Pulmonary artery endothelial cell (primary cell): ENCODE results near the gene OSM. TPM values are rescaled to one million over a fixed set of nuclear protein-coding genes. Genes with fewer than 3 reads are reported as not detected.

Experiments used
- DNase-seq: peaks from one replicate; pipeline ENCODE4 v3.0.0-alpha.2; 2011; ENCODE audit warnings: low read depth, low spot score
- total RNA-seq: library from RNA; depleted of rRNA; stranded (reverse); fragments of >200 nt; gene quantifications from 2 replicates; pipeline ENCODE4 v1.2.3, GENCODE V29; 2014

The OSM gene
- total RNA-seq, 1 donor from 2014 or later: not detected

- no peak for DNase-seq
These were observed 31.5 kb upstream of the OSM start for GRCh38 chr22:30297991-30298701.

GRCh38 chr22:30297276-30297990 is 30.8 kb upstream of the OSM start:
- DNase-seq: no peak

DNA sequence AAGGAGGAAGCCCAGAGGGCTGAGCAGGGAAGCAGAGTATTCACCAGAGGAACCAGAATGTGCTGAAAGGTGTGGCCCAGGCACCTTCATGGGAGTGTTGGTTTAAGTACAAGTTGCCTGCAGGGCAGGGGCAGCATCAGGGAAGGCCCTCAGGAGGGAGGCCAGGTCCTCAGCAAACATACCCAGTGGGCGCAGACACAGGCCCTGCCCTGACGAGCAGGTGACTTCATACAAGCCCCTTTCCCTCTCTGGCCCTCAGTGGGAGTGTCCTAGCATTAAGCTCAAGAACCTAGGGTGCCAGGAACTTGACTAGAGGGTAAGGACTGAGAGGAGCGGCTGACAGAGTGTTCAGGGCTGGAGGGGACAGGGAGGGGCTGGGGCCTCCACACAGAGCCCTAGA is 30.2 kb upstream of the OSM start:
- no peak for DNase-seq

DNA sequence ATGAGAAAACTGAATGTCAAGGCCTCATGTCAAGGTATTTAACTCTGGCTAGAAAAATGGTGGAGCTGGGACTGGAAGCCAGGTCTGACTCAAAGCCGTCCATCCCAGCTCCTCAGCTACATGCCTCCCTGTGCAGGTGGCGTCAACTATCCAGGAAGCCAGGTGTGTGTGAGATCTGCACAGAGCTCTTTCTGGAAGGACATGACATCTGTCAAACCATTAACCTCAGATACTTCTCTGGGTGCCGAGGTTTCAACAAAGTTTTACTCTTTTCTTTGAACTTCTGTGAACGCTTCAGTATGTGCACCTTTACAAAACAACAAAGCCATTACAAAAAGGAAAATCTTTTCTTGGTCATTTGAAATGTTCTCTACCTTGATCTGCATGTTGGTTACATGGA is 29.7 kb upstream of the OSM start:
- DNase-seq: no peak

DNA sequence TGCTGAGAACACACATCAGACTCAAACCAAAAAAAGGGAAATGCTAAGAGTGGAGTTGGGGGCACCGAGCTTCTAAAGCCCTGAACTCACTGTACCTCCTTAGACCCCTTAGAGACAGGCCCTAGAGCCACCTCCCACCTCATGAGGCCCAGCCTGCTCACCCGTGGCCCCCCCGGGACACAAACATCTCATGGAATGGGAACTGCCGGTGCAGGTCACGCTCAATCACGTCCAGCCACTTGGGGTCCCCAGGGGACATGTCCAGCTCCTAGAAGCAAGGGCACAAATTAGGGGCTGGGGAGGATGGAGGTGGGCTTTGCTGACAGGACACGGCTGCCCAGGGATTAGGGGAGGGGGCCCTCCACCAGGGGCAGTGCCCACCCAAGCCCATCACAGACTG is 28.9 kb upstream of the OSM start:
- no peak for DNase-seq

GRCh38 chr22:30294830-30295229 is 28.2 kb upstream of the OSM start:
- no peak for DNase-seq

DNA sequence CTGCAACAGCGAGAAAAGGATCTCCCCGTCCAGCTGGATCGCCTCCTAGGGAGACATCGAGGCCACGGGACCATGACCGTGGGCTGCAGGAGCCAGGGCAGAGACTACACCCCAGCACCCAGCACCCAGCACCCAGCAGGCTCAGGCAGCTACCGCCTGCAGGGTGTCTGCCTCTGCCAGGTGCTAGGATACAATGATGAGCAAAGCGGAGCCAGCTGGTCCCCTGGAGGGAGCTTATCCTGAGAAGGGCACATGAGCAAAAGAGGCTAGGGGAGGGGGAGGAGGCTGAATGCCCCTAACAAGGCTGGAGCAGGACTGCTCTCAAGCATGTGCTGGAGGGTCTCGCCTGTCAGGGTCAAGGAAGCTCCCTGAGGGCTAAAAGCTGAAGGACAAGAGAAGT is 27.4 kb upstream of the OSM start:
- no peak for DNase-seq

GRCh38 chr22:30293026-30293425 is 26.4 kb upstream of the OSM start:
- DNase-seq: no peak

DNA sequence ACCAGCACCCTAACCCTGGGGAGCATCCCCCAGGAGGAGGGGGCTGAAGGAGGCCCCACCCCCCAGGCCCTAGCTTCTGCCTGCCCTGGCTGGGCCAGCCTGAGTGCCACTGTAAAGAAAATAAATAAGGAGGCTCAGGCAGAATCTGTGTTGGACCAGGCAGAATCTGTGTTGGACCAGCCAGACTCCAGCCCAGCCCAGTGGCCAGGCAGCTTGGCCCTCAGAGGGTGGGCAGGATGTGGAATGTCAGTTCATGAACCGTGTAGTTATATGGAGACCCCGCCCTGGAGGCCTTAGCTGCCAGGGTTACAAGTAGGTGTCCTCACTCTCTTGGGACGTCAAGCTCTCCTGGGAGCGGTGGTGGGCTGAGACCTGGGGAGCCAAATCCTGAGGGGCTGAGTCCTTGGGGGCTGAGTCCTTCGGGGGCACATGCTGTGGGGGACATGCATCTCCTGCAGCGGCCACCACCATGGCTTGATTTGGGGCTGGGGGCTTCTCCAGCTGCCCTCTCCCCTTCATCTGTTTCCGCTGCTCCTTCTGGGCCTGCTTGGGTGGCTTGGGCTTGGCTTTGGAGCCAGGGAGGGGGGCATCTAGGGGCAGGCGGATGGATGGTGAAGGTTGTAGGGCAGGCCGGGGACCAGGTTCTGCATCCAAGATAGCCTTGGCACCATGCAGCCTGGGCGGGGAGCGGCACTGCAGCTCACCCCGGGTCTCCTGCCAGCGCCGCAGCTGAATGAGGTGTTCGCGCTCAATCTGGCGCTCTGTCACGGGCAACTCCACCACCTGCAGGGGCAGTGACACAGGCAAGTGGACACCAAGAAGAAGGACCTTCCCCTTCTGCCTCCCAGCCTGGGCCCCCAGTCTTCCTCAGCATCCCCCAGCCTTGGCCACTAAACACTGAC is 25.7 kb upstream of the OSM start:
- DNase-seq: no peak

- DNase-seq: peak; percentile 81
These were observed 24.6 kb upstream of the OSM start for GRCh38 chr22:30291058-30291892.

- DNase-seq: no peak
These were observed 23.8 kb upstream of the OSM start for GRCh38 chr22:30290342-30291057.

DNA sequence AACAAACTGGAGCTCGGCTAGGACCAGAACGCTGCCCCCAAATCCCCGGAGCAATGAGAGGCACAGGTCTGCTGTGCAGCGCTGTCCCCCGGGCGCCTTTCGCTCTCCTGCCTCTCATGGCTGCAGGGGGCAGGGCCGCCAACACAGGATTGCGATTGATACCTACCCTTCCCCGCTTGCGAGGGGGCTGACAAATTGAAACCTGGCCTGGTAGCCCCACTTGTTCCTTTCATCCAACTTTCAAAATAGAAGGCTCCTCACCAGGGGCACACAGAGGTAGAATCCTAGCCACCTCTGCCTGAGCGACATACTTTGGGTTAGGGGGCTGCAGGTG is 23.3 kb upstream of the OSM start:
- DNase-seq: no peak

DNA sequence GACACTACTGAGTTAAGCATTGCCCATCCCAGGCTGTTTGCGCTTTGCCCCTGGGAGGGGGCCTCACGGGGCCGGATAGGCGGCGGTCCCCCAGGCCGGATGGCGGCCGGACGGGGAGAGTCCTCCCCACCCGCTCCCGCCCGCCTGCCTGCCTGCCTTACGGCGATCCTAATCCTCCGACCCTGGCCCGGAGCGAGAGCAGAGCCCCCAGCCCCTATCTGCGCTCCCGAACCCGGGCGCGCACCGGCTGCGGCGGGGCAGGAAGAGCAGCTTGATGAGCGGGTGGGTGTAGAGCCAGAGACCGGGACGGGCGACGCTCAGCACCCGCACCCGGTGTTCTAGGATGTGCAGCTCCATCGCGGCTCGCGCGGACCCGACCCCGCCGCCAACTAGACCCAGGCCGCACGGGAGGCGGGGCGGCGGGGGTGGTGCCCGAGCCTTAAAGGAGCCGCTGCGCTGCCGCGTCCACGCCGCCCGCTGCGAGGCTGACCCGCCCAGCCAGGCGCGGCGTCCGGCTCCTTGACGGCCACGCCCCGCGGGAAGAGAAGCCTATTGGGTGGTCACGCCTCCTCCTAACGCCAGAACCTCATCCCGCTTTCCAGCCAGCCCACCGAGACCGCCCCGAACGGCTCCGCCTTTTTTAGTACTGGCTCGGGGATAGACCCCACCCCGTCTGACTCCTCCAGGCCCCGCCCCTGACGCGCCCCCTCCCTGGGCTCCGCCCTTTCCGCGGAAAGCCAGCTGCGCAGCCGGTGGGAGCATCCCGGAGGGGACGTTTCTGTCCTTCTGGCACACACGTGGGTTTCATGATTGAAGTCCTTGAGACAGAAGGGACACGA is 22.7 kb upstream of the OSM start, which contains the start of gene CASTOR1:
TSS of gene CASTOR1 (minus strand) at position 365 of the 839 bp plus-strand sequence. CDS start at position 357, 8 bp downstream.
- DNase-seq: peak; percentile 92

DNA sequence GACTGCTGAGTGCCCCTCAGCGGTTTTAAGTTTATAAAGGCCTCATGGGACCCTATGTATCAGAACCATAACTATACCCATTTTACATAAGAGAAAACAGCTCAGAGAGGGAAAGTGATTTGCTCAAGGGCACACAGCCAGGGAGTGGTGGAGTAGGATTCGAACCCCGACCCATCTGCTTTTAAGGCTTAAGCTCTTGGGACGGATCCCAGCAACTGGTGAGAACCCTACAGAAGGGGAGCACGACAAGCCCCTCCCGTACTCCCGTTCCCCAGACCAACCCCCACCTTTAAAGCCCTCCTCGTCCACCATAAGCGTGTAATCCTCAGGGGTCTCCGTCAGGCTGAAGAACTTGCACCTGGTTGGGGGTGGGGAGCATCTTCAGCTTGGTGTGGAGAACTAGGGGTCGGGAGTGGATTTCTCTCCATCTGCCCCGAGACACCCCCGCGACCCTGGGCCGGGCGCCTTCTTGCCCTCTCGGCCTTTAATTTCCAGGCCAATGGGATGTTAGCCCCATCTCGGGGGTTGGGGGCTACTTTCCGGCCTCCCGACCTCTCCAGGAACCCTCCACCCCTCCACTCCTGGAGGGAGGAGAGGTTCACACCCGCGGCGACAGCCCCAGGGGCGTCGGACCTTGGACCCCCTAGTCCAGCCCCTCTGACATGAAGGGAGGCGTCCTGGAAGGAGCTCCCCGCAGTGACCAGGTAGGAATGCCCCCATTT is 21.9 kb upstream of the OSM start:
- DNase-seq: no peak

DNA sequence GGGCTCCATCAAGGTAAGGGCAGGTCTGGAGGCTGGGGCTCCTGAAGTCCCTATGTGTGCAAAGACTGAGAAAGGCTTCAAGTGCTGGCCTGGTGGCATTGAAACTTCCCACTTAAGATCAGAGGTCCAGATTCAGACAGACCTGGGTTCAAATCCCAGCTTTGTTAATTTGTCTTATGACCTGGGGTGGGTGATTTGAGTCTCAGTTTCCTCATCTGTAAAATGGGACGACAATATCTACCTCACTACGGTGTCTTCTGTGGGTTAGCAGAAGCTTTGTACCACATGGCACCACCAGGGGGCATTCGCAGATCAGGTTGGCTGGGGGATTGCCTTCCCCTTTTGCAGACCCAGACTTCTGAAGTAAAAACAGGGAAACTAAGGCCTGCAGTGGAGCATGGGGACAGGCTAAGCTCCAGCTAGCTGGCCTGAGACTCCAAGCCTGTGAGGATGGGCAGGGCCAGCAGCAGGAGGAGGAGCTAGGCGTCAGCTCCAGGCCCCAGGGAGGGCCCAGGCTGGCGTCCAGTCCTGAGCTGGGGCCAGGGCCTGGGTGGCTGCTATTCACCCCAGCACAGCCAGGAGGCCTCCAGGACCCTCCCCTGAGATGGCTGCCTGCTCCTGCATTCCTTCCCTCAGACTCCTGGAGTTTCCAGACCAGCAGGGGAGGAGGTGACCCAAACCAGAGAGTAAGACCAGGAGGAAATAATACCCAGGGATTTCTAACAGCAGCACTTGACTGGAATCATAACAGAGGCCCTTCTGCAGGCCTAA is 21.2 kb upstream of the OSM start:
- peak; percentile 85 for DNase-seq

- no peak for DNase-seq
These were observed 20.4 kb upstream of the OSM start for GRCh38 chr22:30286813-30287647.

DNA sequence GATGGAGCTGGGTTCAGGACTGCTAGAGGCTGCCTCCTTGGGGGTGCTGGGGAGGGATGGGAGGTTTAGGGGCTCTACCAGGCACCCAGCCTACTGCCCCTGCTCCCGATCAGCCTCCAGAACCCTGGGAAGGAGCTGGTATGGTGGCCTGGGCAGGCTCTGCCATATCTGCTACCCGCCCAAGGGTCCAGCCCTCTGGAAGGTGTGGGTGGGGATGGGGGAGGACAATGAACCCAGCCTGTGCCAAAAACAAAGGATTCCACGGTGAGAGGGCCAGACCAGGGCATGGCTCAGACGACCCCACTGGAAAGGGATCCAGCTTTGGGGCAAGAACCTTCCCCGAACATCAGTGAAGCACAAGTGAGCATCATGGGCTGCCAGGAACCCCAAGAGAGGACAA is 19.7 kb upstream of the OSM start:
- no peak for DNase-seq
